ENCODE results near the gene SLC28A1. TPM values are rescaled to one million over a fixed set of nuclear protein-coding genes. Genes with fewer than 3 reads are reported as not detected.

SLC28A1 gene
- total RNA-seq, 2 experiments from 2014 or later: not detected

DNA sequence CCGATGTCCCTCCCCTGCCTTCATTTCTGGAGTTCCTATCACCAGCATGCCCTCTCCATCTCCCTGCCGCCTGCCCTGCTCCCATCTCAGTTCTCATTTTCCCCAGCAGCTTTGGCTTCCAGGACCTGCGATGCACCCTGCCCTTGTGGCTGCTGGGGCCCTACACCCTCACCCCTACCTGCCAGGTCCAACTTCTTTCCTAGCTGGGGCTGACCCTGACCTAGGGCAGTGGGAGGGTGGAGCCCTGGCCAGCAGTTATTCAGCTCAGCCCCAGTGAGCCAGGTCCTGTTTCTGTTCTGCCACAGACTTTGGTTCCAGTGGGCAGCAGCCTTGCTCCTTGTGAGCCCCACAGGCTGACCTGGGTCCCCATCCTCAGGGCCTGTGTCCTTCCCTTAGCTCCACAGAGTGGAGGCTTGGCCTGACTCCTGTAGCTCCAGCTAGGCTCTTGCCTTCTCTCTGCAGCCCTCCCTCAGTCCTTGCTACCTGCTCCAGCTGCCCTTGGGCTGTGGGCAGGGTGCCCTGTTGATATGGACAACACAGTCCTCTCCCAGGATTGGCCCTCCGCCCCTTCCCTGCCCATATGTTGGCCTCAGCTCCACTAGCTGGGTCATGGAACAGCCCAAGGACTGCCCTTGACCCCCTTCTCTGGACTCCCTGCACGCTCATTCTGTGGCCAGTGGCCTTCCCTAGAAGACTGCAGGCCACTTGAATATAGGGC, 62.5 kb downstream of the SLC28A1 start:
- DNase-seq: no peak
- POLR2A ChIA-PET: no interaction called here
- H3K9me3 Mint-ChIP-seq: no peaks in the 10 kb centered on the region
- CTCF ChIA-PET: interaction anchor here (0.9 to 1.4 kb wide), 3 partner anchors 19 to 69 kb away, joined by 3 to 4 read pairs (median 3); no protein-coding TSS in a partner anchor
- H3K36me3 Mint-ChIP-seq (ENCODE audit: low read depth): no peaks in the 10 kb centered on the region
- no peaks in the 10 kb centered on the region for H3K4me1 Mint-ChIP-seq
- no peak overlapping the region for H3K4me3 Mint-ChIP-seq
- no peak overlapping the region for H3K27ac Mint-ChIP-seq
- H3K27me3 Mint-ChIP-seq: peaks cover 2% of the 10 kb centered on the region

DNA sequence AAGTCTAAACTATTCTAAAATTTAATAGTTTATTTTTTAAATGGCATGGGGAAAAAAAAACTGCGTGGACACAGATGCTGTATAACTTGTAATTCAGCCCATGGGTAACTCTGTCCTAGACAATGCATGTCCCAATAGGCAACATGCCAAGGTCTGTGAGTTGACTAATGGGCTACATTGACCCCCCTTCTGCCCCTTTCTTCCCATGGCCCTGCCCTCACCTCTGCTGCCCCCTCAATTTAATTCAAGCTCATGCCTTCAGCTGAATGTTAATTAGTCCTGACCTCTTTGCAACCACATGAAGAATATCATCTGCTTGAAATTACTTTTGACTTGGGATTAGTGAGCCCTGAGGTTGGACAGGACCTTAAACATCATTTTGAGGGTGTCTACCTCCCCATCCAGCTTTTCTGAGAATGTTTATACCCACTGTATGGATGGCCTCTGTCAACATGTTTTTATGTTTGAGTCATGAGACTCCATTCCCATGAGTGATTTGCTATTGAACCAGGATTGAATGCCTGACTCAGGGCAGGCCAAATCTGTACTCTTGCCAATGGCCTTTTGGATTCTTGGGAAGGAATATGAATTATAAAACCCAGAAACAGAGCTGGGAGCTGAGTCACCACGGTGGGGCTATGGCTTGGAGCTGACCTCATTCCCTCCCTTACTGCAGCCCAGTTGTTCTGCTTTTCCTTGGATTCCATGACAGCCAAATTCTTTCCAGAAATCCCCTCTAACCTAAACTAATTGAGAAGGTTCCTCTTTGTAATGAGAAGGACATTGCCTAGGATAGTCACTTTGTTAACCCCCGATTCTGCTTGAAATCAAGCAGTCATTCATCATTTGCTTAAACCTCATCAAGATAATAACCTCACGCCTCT, 63.7 kb downstream of the SLC28A1 start:
- Mint-ChIP-seq H3K4me3 (no peak overlapping the region), H3K36me3 (ENCODE audit: low read depth) (no peaks in the 10 kb centered on the region), H3K4me1 (no peaks in the 10 kb centered on the region), H3K9me3 (no peaks in the 10 kb centered on the region), H3K27ac (no peak overlapping the region), H3K27me3 (peaks cover 2% of the 10 kb centered on the region)
- DNase-seq: no peak
- CTCF ChIA-PET: interaction anchor here (1.0 to 1.4 kb wide), 3 partner anchors 18 to 62 kb away, joined by 3 to 4 read pairs (median 3); no protein-coding TSS in a partner anchor
- POLR2A ChIA-PET: no interaction called here

DNA sequence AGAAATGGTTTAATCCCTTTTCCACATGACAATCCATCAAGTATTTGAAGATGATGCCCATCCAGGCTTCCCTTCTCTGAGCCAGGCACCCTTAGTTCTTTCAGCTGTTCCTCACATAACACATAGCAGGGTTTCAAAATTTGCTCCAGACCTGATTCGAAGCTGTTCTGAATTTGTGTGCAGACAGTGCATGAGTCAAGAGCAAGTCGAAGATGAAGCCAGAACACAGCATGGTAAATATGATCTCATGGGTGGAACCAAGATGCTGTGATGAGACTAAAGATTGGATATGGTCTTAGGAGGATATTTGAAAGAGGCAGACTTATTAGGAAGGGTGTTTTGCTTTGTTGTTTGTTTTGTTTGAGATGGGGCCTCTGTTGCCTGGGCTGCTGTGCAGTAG, 64.6 kb downstream of the SLC28A1 start:
- DNase-seq: no peak
- CTCF ChIA-PET: interaction anchor here (1.2 to 1.4 kb wide), 2 partner anchors 10 to 39 kb away, joined by 3 read pairs; no protein-coding TSS in a partner anchor
- no peaks in the 10 kb centered on the region for H3K36me3 Mint-ChIP-seq (ENCODE audit: low read depth)
- no peak overlapping the region for H3K27ac Mint-ChIP-seq
- no peak overlapping the region for H3K4me3 Mint-ChIP-seq
- H3K4me1 Mint-ChIP-seq: no peaks in the 10 kb centered on the region
- no peaks in the 10 kb centered on the region for H3K9me3 Mint-ChIP-seq
- POLR2A ChIA-PET: no interaction called here
- peaks cover 2% of the 10 kb centered on the region for H3K27me3 Mint-ChIP-seq

DNA sequence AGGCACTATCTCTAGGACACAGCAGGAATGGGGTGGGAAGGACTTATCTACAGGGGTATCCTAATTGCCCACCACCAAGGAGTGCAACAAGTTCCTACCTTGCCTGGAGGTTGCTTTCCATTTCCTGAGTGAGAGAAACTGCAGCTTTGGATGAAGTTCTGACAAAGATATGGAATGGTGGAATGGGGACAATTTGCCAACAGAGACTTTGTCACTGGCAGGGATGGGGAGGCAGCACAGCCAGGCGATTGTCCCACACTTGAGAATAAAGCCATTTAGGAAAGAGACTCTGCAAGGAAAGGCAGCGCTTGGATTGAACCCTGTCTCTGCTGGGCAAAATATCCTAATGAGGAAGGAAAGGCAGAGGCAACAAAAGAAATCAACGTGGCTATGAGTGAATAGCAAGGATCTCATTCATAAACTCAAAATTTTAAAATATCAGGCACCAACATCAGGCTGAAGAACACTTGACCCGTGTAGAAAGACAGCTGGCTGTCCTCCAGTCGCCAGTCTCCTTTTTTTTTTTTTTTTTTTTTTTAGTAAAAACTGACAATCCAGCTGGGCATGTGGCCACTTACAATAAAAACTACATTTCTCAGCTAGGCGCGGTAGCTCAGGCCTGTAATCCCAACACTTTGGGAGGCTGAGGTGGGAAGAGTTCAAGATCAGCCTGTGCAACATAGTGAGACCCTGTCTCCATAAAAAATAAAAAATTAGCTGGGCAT, 65.5 kb downstream of the SLC28A1 start:
- Mint-ChIP-seq H3K4me3 (no peak overlapping the region), H3K36me3 (ENCODE audit: low read depth) (no peaks in the 10 kb centered on the region), H3K4me1 (no peaks in the 10 kb centered on the region), H3K27me3 (peaks cover 5% of the 10 kb centered on the region), H3K9me3 (no peaks in the 10 kb centered on the region), H3K27ac (no peak overlapping the region)
- ChIA-PET POLR2A (no interaction called here), CTCF (interaction anchor here (0.6 to 1.4 kb wide), 5 partner anchors 9 to 1950 kb away, joined by 3 to 4 read pairs (median 3); no protein-coding TSS in a partner anchor)
- no peak for DNase-seq

DNA sequence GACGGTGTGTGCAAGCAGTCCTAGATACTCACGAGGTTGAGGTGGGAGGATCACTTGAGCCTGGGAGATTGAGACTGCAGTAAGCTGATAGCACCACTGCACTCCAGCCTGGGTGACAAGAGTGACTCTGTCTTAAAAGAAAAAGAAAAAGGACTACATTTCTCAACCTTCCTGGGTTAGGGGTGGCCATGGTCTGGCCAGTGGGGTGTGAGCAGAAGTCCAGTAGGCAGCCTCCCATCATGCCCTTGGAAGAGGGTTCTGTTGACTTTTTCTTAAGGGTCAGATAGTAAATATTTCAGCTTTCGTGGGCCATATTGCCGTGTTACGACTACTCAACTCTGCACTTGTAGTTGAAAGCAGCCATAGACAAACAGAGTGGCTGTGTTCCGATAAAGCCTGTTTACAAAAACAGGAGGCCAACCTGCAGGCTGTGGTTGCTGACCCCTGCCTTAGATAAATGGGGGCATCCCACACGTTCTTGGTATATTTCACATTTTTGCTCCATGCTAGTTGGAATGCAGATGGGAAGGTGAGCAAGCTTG, 66.2 kb downstream of the SLC28A1 start:
- H3K27ac Mint-ChIP-seq: no peak overlapping the region
- ChIA-PET CTCF (interaction anchor here (0.6 to 1.4 kb wide), 6 partner anchors 16 to 1949 kb away, joined by 3 to 5 read pairs (median 3); no protein-coding TSS in a partner anchor), POLR2A (no interaction called here)
- H3K4me3 Mint-ChIP-seq: no peak overlapping the region
- H3K9me3 Mint-ChIP-seq: no peaks in the 10 kb centered on the region
- no peaks in the 10 kb centered on the region for H3K36me3 Mint-ChIP-seq (ENCODE audit: low read depth)
- H3K4me1 Mint-ChIP-seq: no peaks in the 10 kb centered on the region
- H3K27me3 Mint-ChIP-seq: peaks cover 10% of the 10 kb centered on the region
- no peak for DNase-seq

DNA sequence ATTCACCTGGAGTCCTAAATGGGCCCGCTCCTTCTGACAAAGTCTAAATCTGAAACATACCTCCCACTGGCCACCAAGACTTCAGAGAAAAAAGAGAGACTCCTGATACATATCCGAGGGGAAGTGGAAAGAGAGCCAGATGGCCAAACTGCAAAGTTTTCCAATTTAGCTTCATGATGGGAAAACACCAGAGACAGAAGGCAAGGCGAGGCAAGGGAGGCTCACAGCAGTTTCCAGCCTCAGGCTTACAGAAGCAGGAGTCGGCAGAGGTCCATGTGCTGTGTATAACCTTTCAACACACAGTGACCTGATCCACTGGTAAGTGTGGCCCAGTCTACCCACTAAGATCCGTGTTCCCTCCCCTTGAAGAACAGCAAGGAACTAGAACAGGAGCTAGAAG, 67.3 kb downstream of the SLC28A1 start:
- CTCF ChIA-PET: no interaction called here
- H3K36me3 Mint-ChIP-seq (ENCODE audit: low read depth): no peaks in the 10 kb centered on the region
- H3K27me3 Mint-ChIP-seq: peaks cover 20% of the 10 kb centered on the region
- POLR2A ChIA-PET: no interaction called here
- H3K27ac Mint-ChIP-seq: peak overlapping the region; percentile 11
- no peak overlapping the region for H3K4me3 Mint-ChIP-seq
- DNase-seq: no peak
- peaks cover 6% of the 10 kb centered on the region for H3K4me1 Mint-ChIP-seq
- H3K9me3 Mint-ChIP-seq: no peaks in the 10 kb centered on the region

DNA sequence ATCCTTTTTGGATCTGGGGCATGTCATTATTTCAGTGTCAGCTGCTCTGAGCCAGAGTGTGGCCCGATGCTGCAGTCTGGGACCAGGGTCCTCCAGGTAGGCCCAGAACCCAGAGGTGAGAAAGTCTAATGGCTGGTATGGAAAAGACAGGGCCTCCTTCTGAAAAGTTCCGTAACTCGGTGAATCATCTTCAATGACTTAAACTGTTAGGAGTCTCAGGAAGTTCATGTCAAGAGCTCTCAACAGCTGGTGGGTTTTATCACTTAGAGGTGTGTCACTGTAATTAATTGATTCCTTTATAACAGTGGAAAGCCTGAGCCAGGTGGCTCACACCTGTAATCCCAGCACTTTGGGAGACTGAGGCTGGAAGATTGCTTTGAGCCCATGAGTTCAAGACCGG, 68.7 kb downstream of the SLC28A1 start:
- no peak for DNase-seq
- peaks cover 27% of the 10 kb centered on the region for H3K27me3 Mint-ChIP-seq
- no peak overlapping the region for H3K4me3 Mint-ChIP-seq
- CTCF ChIA-PET: interaction anchor here (0.8 kb wide), 1 partner anchor 25 kb away, joined by 3 read pairs; no protein-coding TSS in a partner anchor
- H3K4me1 Mint-ChIP-seq: peaks cover 6% of the 10 kb centered on the region
- POLR2A ChIA-PET: no interaction called here
- H3K27ac Mint-ChIP-seq: no peak overlapping the region
- no peaks in the 10 kb centered on the region for H3K36me3 Mint-ChIP-seq (ENCODE audit: low read depth)
- H3K9me3 Mint-ChIP-seq: no peaks in the 10 kb centered on the region

DNA sequence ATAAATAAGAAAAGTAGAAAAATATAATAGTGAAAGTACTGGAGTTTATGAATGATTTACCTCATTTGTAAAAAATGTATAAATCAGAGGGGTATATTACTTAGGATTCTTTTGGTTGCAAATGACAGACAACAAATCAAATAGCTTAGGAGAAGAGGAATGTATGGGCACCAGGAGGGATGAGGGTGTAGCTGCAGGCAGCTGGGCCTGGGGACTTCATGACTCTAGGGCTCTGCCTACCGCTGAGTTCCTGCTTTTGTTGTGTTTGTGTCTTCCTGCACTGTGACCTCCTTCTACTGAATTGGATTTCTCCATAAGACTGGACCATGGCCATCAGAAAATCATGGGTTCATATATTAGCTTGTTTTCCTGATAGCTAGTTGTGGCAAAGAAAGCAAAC, 69.3 kb downstream of the SLC28A1 start:
- ChIA-PET POLR2A (no interaction called here), CTCF (interaction anchor here (0.6 to 0.7 kb wide), 2 partner anchors 24 to 25 kb away, joined by 3 read pairs; no protein-coding TSS in a partner anchor)

DNA sequence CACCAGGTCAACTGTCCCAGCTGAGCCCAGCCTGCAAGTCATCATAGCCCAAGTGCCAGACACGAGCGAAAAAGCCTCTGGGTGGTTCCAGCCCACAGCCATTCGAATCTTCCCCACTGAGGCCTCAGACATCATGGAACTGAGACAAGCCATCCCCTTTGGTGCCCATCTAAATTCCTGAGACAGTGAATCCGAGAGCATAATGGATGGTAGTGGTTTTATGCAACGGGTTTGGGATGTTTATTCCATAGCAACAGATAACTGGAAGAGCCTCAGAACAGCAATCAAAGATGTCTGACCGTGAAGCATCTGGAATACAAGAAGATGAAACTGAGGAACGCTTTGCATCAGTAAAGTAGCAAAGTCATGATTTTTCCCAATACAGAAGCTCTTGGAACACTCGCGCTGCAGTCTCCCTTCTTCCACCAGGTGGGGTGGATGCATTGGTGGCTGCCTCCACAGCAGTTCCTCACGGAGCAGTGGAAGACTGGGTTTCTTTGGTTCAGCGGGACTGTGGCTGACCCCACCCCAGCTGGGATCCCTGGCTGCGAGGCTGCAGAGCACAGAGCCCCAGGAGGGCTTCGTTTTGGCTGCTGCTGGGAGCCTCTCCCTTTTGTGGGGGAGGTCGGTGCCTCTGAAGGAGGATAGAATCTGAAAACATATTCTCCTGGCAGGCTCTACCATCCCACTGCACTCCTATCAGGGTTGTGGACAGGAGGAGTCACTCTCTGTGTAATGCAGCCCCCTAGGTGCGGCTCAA, 70.8 kb downstream of the SLC28A1 start:
- peaks cover 10% of the 10 kb centered on the region for H3K4me1 Mint-ChIP-seq
- no peak overlapping the region for H3K4me3 Mint-ChIP-seq
- H3K9me3 Mint-ChIP-seq: no peaks in the 10 kb centered on the region
- ChIA-PET CTCF (interaction anchor here (0.6 kb wide), 1 partner anchor 45 kb away, joined by 3 read pairs; no protein-coding TSS in a partner anchor), POLR2A (no interaction called here)
- peak; percentile 28 for DNase-seq
- peaks cover 25% of the 10 kb centered on the region for H3K27me3 Mint-ChIP-seq
- H3K27ac Mint-ChIP-seq: no peak overlapping the region
- H3K36me3 Mint-ChIP-seq (ENCODE audit: low read depth): no peaks in the 10 kb centered on the region

More for the DNA sequence above, 69.3 kb downstream of the SLC28A1 start:
- DNase-seq: no peak
- H3K4me3 Mint-ChIP-seq: no peak overlapping the region
- H3K4me1 Mint-ChIP-seq: peaks cover 6% of the 10 kb centered on the region
- H3K9me3 Mint-ChIP-seq: no peaks in the 10 kb centered on the region
- peaks cover 27% of the 10 kb centered on the region for H3K27me3 Mint-ChIP-seq
- no peaks in the 10 kb centered on the region for H3K36me3 Mint-ChIP-seq (ENCODE audit: low read depth)
- no peak overlapping the region for H3K27ac Mint-ChIP-seq

DNA sequence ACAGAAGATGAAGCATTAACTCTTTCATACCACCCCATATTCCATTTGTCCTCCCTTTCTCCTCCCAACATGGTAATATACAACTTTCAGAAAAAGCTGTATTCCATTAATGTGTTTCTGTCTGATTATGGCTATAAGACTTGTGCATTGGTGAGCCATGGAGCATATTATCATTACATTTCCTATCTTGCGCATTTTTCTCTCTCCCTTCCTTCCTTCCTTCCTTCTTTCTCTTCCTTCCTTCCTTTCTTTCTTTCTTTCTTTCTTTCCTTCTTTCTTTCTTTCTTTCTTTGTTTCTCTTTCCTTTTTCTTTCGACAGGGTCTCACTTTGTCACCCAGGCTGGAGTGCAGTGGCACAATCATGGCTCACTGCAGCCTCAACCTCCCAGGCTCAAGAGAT, 71.7 kb downstream of the SLC28A1 start:
- DNase-seq: no peak
- no peaks in the 10 kb centered on the region for H3K36me3 Mint-ChIP-seq (ENCODE audit: low read depth)
- peaks cover 25% of the 10 kb centered on the region for H3K27me3 Mint-ChIP-seq
- POLR2A ChIA-PET: no interaction called here
- H3K9me3 Mint-ChIP-seq: no peaks in the 10 kb centered on the region
- H3K27ac Mint-ChIP-seq: no peak overlapping the region
- peaks cover 10% of the 10 kb centered on the region for H3K4me1 Mint-ChIP-seq
- H3K4me3 Mint-ChIP-seq: no peak overlapping the region
- CTCF ChIA-PET: interaction anchor here (0.7 kb wide), 1 partner anchor 1284 kb away, joined by 3 read pairs; no protein-coding TSS in a partner anchor

DNA sequence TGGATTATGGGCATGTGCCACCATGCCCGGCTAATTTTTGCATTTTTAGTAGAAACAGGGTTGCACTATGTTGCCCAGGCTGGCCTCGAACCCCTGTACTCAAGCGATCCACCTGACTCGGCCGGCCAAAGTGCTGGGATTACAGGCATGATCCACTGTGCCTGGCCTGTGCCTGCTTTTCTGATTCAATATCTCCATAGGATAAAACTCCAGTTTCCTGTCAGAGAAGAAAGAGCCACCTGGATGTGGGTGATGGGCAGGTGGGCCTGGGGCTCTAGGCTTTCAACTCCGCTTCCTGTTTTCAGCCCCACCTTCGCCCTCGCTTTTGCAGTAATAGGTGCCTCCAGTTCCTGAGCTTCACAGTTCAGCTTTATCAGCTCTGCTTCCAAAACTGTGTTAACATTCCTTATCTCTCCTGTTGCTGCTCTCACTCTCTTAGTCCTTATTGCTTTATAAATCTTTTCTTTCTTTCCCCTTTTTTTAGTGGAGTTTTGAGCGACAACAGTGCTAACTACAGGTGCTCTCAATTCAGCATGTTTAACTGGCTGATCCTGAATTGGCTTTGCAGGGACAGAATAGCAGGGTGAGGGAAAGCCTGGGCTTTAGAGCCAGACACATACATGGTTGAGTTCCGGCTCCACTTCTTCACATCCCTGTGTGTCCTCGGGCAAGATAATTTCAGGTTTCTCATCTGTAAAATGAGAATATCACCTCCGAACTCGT, 76.1 kb downstream of the SLC28A1 start:
- no peak for DNase-seq
- H3K4me1 Mint-ChIP-seq: peaks cover 10% of the 10 kb centered on the region
- ChIA-PET POLR2A (no interaction called here), CTCF (interaction anchor here (0.6 kb wide), 1 partner anchor 186 kb away, joined by 4 read pairs; no protein-coding TSS in a partner anchor)
- peaks cover 22% of the 10 kb centered on the region for H3K27me3 Mint-ChIP-seq
- H3K36me3 Mint-ChIP-seq (ENCODE audit: low read depth): no peaks in the 10 kb centered on the region
- no peak overlapping the region for H3K27ac Mint-ChIP-seq
- no peak overlapping the region for H3K4me3 Mint-ChIP-seq
- no peaks in the 10 kb centered on the region for H3K9me3 Mint-ChIP-seq

All from activated CD4-positive, alpha-beta T cell treated with anti-CD3 and anti-CD28 coated beads, Interleukin-2, amount 10 ng/mL, durations not matched to agents 7 days and 5 days (primary cell).